Vagina (tissue), 2 donors: ENCODE data around the gene GCH1.

Source experiments
- CTCF ChIP-seq, 3 experiments: fragments of 450-650 bp in 2 of 3; fragments of 200-600 bp in 1 of 3; sonication (generic) in 1 of 3; IDR thresholded peaks; one replicate each; pipeline ENCODE4 v1.5.1; 2017 to 2019; ENCODE audit warnings: antibody characterized with exemption in 3 of 3, mild to moderate bottlenecking in 2 of 3, moderate library complexity in 2 of 3
- POLR2AphosphoS5 ChIP-seq, 2 donors: sonication (generic); formaldehyde crosslinking; IDR thresholded peaks; one replicate each; pipeline ENCODE4 v1.9.0; 2017; ENCODE audit warnings: antibody characterized with exemption in 2 of 2, mild to moderate bottlenecking in 2 of 2, low read depth in 1 of 2; ENCODE audit not compliant: insufficient read depth in 1 of 2

GRCh38 chr14:54891471-54892245, 11.0 kb downstream of the GCH1 start:
- TF ChIP-seq POLR2AphosphoS5 (IDR thresholded peaks at IDR 0.05; ENCODE audit: insufficient read depth in 1 of 2, low read depth in 1 of 2), result no peak
- no peak for TF ChIP-seq CTCF (IDR thresholded peaks at IDR 0.05)
